Measurements from ENCODE around the gene PHLPP1.

- TF ChIP-seq EZH2 (IDR thresholded peaks at IDR 0.05) (no peak), POLR2AphosphoS5 (IDR thresholded peaks at IDR 0.05; ENCODE audit: borderline replicate concordance, low read depth, low read length) (no peak), FOXP2 (optimal IDR thresholded peaks at IDR 0.05; ENCODE audit: control extremely low read depth, extremely low read length, insufficient read depth) (no peak)
These were observed 18.9 kb downstream of the PHLPP1 start for GRCh38 chr18:62734290-62734689.
